ENCODE results near the gene ZDHHC24.
"Not testable (repeated sequence)": the region's sequence is repeated elsewhere in the genome, so short reads cannot be mapped to it uniquely, and the experiment has no call there.

The ZDHHC24 gene, protein sequence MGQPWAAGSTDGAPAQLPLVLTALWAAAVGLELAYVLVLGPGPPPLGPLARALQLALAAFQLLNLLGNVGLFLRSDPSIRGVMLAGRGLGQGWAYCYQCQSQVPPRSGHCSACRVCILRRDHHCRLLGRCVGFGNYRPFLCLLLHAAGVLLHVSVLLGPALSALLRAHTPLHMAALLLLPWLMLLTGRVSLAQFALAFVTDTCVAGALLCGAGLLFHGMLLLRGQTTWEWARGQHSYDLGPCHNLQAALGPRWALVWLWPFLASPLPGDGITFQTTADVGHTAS

DNA sequence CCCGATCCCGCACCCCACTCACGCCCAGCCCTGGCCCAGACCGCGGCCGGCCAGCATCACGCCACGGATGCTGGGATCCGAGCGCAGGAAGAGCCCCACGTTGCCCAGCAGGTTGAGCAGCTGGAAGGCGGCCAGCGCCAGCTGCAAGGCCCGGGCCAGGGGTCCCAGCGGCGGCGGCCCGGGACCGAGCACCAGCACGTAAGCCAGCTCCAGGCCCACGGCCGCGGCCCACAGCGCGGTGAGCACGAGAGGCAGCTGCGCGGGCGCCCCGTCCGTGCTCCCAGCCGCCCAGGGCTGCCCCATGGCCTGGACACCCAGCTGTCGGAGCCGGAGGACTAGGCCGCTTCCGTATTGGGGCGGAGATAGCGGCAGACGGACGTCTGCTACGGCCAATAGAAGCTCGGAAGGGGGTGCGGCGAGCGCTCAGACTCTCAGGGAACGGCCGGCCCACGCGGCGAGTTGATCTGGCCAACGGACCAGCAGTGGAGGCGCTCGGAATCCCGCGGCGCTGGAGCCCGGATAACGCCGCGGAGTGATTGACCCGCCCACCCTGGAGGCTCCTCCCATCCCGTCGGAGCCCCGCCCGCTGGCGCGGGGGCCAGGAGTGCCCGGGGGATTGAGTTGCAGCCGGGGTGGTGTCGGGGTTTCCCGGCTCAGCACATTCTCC lies at the start of gene ZDHHC24:
Gene ZDHHC24, minus strand, starts transcription at position 348 of the 667 bp plus-strand sequence. Its CDS starts 45 bp downstream, at position 303.
- peak; percentile 88 for FAIRE-seq

DNA sequence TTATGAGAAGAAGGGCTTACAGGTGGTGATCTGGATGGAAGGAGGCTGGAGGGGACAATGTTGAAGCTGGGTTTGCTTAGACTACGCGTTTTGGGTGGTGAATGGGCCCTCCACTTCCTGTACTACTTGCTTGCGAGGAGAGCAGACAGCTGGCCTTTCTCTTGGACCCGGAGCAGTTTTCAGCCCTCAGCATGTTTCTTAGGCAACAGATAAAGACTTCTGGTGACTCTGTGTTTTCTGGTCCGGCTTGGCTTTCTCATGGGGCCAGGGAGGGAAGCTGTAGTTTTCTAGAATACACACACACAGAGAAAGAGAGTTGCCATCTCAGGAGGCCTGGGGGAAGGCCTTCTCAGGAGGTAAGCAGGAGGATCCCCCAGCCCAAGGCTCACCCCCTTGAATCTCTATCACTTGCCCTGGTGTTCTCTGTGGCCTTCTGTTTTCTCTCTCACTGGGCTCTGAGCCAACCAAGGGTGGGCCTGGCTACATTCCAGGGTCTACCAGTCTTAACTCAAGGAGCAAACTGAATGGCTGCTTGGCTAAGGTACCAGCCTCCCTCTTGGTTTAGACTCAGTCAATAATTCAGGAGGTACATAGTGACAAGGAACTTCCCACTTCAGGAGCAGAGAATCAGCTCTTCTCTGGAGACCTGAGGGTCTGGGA lies 49.5 kb upstream of the ZDHHC24 start:
- no peak for FAIRE-seq

DNA sequence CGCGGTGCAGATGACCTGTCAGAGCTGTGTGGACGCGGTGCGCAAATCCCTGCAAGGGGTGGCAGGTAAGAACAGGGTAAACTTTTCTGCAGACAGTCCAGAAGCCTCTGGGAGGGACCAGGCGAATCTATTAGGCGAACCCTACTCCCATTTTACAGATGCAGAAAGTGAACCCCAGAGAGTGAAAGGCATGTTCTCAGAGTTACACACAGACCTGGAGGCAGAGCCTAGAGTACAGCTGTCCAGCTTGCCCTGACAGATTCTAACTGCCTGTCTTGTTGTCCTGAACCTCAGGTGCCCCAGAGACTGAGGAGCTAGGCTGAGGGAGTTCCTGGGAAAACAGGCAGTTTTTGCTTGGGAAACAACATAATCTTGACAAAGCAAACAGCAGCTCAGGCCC lies 47.8 kb upstream of the ZDHHC24 start:
- no peak for FAIRE-seq

DNA sequence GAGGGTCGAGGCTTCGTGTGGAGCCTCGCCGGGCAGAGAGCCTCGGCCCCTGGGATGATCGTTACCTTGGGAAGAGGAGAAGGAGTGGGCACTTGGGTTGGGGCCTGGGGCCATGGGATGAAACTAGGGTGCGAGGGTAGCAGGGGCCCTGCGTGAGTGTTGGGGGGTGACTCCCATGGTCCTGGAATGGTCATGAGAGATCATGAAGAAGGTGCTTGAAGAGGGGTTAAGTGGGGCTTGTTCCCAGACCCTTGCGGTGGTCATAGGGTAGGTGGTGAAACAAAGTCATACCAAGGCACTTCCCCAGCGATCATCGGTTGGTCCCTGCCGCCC lies 47.4 kb upstream of the ZDHHC24 start:
- no peak for FAIRE-seq

DNA sequence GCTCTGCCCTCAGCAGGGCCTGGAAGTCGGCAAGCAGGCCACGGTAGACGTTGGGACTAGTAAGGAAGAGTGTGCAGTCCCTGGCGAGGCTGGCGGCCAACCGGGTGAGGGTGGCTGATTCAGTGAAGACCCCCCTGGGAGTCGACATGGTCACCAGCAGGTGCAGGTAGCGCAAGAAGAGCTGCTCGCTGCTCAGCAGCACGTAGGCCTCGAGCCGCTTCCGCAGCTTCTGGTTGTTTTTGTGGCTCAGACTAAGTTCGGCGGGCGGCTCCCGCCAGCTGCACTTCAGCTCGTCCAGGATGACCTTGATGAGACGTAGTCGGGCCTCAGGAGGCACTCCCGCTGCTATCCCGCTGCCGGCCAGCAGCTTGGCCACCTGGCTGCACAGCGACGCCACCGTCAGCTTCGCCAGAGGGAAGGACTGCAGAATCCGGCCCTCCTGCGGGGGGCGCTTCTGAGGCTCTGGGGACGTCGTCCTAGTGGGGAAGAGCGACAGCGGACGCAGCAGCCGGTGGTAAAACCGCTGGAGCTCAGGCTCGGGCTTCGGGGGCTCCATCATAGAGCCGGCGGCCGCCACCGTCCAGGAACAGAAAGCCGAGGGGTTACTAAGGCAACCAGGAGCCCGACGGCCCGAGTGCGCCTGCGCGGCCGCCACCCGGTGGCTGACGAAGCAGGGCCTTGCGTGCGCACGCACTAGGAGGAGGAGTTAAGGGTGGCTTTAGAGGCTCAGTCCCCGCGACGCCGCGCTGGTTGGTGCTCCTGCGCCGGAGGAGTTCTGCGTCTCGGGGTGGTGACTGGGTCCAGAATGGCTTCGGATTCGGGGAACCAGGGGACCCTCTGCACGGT lies 46.8 kb upstream of the ZDHHC24 start, which contains the start of the genes CCDC87 and CCS:
Gene CCDC87, minus strand, starts transcription at position 607 of the 846 bp plus-strand sequence. Its CDS starts 48 bp downstream, at position 559.
Gene CCS, plus strand, starts transcription at position 729 of the 846 bp plus-strand sequence. Its CDS starts 77 bp downstream, at position 806.
- no peak for FAIRE-seq

DNA sequence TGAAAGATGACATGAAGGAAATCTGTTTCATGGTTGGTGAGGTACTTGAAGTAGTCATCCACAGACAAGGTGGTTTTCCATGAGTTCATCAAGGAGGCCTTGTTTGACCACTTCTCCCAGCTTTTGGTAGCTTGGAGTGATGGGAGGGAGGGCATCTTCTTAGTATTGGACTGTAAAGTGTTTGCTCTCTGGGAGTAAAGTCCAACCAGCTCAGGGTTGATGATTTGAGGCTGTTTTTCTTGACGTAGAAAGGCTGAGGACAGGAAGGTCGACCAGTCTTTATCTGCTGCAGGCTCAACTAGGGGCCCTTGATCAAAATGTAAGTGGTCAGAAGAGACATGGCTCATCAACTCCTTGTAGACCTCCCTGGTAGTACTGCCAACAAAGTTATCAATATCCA lies 45.3 kb upstream of the ZDHHC24 start:
- FAIRE-seq: no peak

DNA sequence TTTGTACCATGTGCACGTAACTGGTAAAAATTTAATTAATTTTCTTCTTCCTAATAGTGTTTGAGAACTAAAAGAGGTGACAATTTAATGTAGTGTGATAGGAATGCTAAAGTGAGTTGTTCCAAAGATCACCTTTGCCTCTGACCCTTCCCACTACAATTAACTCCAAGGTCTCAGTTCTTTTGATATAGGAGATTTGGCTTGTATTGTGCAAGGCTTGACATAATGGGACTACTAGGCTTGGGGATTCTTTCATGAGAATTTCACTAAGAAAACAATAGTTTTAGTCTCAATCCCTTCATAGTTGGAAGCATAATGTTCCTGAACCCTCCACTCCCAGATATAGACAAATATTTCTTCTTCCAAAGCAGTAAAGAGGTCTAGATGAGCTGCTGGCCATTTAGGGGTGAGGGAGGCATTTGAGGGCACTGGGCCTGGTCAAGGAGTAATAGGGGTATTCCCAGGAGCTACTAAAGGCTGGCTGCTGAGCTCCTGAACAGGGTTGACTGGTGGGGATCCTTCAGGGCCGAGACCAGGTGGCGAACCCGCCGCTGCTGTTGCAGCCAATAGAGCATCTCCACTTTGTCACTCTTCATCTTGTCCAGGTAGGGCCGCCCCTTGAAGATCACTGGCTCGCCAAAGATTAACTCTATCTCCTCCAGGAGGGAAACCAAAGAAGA lies 44.3 kb upstream of the ZDHHC24 start:
- FAIRE-seq: no peak

DNA sequence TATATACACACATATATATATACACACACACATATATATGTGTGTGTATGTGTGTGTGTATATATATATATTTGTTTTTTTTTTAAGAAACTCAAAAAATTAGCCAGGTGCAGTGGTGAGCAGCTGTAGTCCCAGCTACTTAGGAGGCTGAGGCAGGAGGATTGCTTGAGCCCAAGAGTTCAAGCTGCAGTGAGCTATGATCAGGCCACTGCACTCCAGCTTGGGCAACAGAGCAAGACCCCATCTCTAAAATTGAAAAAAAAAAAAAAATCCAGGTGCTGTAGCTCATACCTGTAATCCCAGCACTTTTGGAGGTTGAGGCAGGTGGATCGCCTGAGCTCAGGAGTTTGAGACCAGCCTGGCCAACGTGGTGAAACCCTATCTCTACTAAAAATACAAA lies 43.5 kb upstream of the ZDHHC24 start:
- FAIRE-seq: not testable (repeated sequence)

DNA sequence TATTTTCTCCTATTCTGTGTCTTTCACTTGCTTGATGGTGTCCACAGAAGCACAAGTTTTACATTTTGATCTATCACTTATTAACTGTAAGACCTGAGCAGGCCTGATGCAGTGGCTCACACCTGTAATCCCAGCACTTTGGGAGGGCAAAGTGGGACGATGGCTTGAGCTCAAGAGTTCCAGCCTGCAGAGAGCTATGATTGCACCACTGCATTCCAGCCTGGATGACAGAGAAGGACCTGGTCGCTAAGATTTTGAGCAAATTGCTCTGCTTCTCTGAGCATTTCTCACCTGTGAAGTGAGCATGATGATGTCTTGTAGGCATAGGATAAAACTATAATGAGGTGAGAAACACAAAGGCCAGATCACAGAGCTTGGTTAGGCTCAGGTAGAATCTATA lies 40.3 kb upstream of the ZDHHC24 start:
- FAIRE-seq: no peak

DNA sequence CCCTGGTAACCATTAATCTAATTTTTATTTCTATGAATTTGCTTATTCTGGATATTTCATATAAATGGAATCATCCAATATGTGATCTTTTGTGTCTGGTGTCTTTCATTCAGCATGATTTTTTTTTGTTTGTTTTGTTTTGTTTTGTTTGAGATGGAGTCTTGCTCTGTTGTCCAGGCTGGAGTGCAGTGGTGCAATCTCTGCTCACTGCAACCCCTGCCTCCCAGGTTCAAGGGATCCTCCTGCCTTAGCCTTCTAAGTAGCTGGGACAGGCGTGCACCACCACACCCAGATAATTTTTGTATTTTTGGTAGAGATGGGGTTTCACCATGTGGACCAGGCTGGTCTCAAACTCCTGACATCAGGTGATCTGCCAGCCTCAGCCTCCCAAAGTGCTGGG lies 39.6 kb upstream of the ZDHHC24 start:
- not testable (repeated sequence) for FAIRE-seq

DNA sequence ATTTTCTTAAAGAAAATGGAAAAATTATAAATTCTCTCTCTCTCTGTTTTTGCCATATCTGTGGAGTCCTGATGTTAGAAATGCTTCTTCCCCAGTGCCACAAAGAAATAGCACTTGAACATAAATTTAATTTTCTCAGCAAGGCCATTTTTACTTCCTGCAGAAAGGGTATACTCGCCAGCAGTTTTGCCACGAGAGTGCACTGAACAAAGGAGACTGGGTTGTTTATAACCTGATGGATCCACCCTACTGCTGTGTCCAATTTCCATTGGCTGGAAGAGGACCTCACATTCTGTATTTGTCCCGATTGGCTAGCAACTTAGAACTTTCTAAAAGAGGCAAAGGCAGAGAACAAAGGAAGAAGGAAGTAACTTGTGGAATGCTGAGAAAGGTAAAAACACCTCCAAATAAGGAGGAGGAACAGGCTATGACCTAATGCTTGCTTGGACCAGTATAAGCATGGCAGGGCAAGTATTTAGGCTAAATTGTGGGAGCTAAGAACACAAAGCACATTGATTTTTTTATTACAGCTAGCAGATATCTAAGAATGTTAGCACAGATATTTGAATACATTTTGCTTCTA lies 36.8 kb upstream of the ZDHHC24 start:
- not testable (repeated sequence) for FAIRE-seq

DNA sequence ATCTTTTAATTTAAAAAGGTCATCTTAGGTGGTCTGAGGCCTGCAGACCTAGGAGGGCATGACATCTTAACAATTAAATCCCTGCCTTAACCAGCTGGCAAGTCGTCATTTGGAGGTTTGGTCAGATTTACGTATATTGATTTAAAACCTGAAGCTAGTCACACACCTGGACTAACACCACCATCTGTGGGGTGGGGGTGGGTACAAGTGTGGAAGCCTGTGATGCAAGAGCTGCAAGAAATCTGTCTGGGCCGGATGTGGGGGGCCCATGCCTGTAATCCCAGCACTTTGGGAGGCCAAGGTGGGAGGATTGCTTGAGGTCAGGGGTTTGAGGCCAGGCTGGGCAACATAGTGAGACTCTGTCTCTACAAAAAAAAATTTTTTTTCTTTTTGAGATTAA lies 35.4 kb upstream of the ZDHHC24 start:
- no peak for FAIRE-seq

DNA sequence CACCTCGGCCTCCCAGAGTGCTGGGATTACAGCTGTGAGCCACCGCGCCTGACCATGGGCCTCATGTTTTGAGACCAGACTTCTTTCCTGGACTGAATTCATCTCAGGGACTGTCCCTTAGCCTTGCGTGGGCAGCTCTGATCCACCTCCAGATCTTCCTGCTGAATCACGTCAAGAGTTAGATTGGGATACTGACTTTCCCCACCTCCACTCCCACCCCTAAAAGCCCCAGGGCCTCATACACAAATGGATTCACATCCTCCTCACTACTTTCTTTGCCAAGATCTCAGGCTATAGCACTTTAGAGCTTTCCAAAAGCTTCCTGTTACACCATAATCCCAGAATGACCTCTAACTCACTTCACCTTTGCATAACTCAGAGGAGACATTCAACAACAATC lies 35.0 kb upstream of the ZDHHC24 start:
- no peak for FAIRE-seq

DNA sequence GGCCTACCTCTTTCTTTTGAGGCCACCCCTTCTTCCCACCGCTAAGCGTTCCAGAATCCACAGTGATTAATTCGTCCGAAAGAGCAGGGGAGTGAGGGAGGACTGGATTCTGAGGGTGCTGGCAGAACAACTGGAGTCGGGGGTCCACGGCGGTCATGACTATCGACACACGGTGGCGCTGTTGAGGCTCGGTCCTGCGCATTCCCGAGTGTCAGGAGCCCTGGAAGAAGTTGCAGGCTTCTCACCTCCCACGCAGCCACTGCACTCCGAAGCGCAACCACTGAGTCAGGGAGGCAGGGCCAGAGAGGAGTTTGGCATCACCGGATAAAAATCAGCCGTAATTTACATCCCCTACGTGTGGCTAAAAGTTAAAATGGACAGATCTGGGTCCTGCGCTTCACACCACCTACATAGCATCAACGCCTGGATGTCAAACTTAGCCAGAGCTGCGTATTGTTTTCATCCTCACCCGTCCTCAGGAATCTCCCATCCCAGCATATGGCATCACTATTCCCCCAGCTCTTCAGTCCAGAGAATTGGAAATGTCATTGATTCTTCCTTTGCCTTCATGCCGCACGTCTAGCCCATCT lies 33.3 kb upstream of the ZDHHC24 start:
- FAIRE-seq: no peak

DNA sequence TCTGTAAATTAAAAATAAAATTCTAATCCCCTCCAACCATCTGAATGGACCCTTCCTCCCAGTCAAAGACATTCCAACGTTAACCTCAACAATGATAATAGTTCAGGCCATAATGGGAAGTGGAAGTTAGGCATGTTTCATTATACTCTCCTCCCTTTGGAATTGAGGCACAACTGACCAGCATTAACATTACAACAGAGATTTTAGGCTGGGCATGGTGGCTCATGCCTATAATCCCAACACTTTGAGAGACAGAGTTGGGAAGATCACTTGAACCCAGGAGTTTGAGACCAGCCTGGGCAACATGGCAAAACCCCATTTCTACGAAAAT lies 25.0 kb upstream of the ZDHHC24 start:
- FAIRE-seq: no peak

DNA sequence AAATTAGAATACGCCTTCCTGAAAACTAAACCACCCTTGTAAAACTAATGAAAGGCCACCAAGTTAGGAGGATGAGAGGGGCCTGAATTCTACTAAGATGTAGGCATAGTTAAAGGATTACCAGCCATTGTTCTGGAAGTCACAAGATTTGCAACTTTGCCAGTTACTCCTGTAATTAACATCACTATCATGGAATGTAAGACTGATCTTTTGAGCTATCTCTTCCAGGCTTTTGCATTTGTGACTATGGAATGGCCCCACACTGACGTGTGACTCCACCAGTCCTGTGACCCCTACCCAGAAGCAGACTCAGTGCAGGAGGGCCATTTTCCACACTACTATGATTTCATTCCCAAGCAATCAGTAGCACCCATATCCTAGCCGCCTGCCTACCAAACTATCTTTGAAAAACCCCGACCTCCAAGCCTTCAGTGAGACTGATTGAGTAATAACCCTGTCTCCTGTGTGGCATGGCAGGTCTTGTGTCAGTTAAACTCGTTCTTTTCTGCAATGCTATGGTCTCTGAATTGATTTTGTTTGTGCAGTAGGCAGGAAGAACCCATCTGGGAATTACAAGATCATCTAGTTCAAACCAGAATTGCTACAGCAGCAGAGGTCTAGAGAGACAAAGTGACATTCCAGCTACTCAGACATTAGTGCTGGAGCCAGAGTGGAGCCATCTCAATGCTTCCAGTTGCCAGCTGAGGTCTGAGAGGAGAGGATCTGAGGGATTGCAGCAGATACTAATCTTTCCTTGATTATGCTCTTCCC lies 24.4 kb upstream of the ZDHHC24 start:
- no peak for FAIRE-seq

DNA sequence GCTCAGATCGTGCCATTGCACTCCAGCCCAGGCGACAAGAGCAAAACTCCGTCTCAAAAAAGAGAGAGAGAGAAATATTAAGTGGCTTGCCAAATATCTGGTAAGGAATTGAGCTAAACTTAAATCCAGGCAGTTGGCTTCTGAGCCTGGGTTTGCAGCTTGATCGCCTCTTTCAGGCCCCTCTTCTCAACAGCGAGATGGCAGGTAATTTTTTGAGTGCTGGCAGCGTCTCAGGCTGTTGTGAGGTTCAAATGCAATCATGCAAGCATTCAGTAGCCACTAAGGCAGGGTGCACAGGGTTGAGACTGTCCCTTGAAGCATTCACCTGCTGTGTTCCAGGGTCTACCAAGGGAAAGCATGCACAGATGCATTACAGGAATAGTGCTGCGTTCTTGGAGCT lies 23.2 kb upstream of the ZDHHC24 start:
- no peak for FAIRE-seq

DNA sequence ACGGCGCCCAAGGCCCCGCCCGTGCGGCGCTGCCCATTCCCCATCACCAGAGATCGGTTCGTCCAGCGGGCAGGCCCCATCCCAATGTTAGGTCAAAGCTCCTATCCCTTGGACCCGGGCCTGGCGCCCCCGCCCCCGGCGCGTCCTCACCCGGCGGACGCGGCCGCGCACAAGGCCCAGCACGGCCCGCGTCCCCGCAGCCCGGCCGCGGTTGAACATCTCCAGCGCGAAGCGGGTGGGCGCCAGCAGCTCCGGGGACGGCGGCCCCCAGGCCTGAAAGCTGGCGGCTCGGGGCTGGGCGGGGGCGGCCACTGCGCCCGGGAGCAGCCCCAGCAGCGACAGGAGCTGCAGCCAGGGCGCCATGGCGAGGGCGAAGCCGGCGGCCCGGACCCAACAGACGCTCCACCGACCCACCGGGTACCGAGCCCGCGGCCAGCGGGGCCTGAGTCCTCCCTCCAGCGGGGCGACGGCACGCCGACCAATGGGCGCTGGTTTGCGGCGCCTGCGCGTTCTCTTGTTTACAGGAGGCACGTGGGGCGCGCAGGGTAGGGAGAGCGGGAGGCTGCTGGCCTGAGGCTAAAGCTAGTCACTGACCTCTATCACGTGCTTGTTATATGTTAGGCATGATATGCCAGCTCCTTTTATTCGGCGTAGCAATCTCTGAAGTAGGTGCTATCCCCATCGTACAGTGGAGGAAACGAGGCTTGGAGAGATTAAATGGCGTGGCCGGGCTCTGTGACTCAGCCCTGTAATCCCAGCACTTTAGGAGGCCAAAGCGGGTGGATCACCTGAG lies 22.5 kb upstream of the ZDHHC24 start, which contains the start of gene CTSF:
Gene CTSF, minus strand, starts transcription at position 483 of the 793 bp plus-strand sequence. Its CDS starts 120 bp downstream, at position 363.
- no peak for FAIRE-seq

DNA sequence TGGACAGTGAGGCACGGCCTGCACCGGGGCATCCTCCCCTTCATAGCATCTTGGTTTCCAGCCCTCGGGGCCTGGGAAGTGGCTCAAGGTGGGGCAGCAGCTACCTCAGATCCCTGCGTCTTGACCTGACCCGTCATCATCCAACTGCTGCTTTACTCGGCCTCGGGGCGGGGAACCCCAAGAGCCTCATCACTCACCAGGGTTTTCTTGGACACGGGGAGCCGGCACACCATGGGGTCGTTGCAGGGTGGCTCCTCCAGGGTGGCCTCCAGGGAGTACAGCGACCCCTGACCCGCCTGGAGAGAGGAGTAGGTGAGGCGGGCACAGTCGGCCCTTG lies 21.9 kb upstream of the ZDHHC24 start:
- FAIRE-seq: no peak

DNA sequence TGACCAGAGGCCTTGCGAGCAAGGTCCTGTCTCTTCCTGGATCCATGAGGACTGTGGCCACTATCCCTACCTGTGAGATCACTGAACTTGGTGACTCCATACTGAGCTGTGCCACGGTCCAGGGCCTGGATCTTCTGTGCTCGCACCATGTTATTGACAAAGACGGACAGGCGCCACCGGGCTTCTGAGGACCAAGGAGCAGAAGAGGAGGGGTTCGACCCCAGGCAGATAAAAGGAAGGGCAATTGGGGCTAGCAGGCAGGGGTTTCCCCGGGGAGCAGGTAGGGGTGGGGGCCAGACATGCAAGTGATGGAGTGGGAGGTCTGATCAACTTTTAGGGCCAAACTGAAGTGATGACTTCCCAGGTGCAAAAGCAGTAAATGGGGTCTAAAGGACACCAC lies 20.4 kb upstream of the ZDHHC24 start:
- FAIRE-seq: no peak

All from TTC549 (cell line).